Activated naive CD8-positive, alpha-beta T cell treated with anti-CD3 and anti-CD28 coated beads for 36 hours (primary cell): Measurements from ENCODE around the gene FUT2. TPM values are rescaled to one million over a fixed set of nuclear protein-coding genes. Genes with fewer than 3 reads are reported as not detected.
"Not testable (repeated sequence)": the region's sequence is repeated elsewhere in the genome, so short reads cannot be mapped to it uniquely, and the experiment has no call there.

Experiments used
- DNase-seq: peaks from one replicate; pipeline ENCODE4 v3.0.0; 2021
- H3K27ac Mint-ChIP-seq: one replicate; pipeline ENCODE4 v1.8.0; 2022; ENCODE audit warnings: mild to moderate bottlenecking, moderate library complexity, mixed read lengths
- H3K27me3 Mint-ChIP-seq: one replicate; pipeline ENCODE4 v1.8.0; 2022; ENCODE audit warnings: mild to moderate bottlenecking, mixed read lengths
- H3K36me3 Mint-ChIP-seq: one replicate; pipeline ENCODE4 v1.8.0; 2021; ENCODE audit warnings: mild to moderate bottlenecking, mixed read lengths
- H3K4me1 Mint-ChIP-seq: one replicate; pipeline ENCODE4 v1.8.0; 2021; ENCODE audit warnings: mixed read lengths
- H3K4me3 Mint-ChIP-seq: one replicate; pipeline ENCODE4 v1.8.0; 2022; ENCODE audit warnings: mild to moderate bottlenecking, moderate library complexity, mixed read lengths
- H3K9me3 Mint-ChIP-seq: one replicate; pipeline ENCODE4 v1.8.0; 2022; ENCODE audit warnings: mixed read lengths
- total RNA-seq, 2 experiments: library from RNA; stranded (reverse); gene quantifications; one replicate each; pipeline ENCODE4 v1.2.3, GENCODE V29; 2021

The FUT2 gene
- total RNA-seq, 2 experiments from 2014 or later: not detected

- Mint-ChIP-seq H3K27me3 (no peaks in the 10 kb centered on the region), H3K27ac (no peak overlapping the region), H3K4me3 (no peak overlapping the region), H3K4me1 (peaks cover 13% of the 10 kb centered on the region), H3K36me3 (peaks cover 14% of the 10 kb centered on the region), H3K9me3 (peaks cover 6% of the 10 kb centered on the region)
- DNase-seq: no peak
These were observed 15.4 kb downstream of the FUT2 start for GRCh38 chr19:48711106-48711662.

GRCh38 chr19:48713041-48713863 is 17.5 kb downstream of the FUT2 start:
- Mint-ChIP-seq H3K27ac (no peak overlapping the region), H3K4me1 (peaks cover 13% of the 10 kb centered on the region), H3K4me3 (peak overlapping the region; percentile 86), H3K27me3 (no peaks in the 10 kb centered on the region), H3K36me3 (peaks cover 11% of the 10 kb centered on the region), H3K9me3 (peaks cover 6% of the 10 kb centered on the region)
- DNase-seq: no peak

GRCh38 chr19:48713864-48714755 is 18.3 kb downstream of the FUT2 start:
- Mint-ChIP-seq H3K9me3 (peaks cover 6% of the 10 kb centered on the region), H3K4me1 (peaks cover 13% of the 10 kb centered on the region), H3K27me3 (no peaks in the 10 kb centered on the region), H3K36me3 (peaks cover 11% of the 10 kb centered on the region), H3K27ac (peak overlapping the region; percentile 87), H3K4me3 (peak overlapping the region; percentile 86)
- peak; percentile 99 for DNase-seq

DNA sequence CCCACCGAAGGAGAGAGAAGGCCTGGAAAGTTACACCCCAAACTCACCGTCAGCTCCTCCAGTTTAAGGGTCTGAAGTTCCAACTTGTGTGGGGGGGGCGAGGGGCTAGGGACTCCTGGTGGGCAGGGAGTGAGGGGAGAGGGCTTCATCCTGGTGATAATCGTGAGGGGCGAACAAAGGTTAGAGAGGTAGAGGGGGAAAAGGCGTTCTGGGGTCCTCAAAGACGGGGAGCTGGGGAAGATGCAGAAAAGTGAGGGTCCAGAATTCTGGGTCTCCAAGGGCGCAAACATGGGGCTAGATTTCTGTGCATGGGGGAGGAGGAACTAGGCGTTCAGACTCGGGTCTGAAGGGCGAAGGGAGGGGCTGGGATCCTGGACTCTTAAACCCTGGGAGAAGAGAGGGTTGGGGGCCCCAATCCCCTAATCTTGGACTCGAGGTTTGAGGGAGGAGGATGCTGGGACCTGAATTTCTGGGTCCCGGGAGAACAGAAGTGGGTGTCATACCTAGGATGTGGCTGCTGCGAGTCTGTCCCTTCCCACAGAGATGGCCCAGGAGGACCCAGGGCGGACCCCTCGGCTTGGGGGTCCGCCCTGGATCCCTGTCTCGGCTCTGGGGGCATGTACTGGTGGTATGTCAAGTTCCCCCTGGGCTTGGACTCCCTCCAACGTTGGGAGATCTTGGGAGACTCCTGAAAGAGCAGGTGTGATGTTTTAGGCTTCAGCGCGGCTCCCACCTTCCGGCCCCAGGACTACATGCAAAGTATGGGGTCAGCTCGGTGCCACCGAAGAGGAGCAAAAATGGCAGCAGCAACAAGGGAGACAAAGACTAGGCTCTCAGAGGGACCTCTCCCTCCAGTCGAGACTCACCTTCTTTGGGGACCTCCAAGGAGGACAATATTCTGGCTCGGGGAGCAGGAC is 19.2 kb downstream of the FUT2 start:
- Mint-ChIP-seq H3K36me3 (peaks cover 11% of the 10 kb centered on the region), H3K4me3 (peak overlapping the region; percentile 86), H3K4me1 (peaks cover 13% of the 10 kb centered on the region), H3K27ac (peak overlapping the region; percentile 87), H3K27me3 (no peaks in the 10 kb centered on the region), H3K9me3 (peaks cover 6% of the 10 kb centered on the region)
- no peak for DNase-seq

DNA sequence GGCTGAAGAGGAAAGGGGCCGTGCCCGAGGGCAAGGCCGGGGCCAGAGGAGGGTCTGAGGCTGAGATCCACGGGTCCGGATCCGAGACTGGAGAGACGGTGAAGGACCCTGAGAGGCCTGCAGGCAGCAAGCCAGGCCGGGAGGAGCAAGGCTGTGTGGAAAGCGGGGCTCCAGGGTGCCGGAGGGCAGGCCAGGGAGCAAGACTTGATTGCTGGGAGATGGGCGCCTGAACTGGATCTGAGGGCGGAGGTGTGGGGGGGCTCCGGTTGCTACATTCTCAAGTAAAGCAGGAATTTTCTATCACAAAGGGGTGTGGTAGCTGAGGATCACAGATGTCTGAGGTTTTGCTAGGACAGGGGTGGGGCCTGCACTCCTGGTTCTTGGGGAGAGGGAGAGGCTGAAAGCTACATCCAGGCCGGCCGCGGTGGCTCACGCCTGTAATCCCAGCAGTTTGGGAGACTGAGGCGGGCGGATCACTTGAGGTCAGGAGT is 20.0 kb downstream of the FUT2 start:
- no peak for DNase-seq
- H3K4me3 Mint-ChIP-seq: no peak overlapping the region
- no peak overlapping the region for H3K27ac Mint-ChIP-seq
- H3K27me3 Mint-ChIP-seq: no peaks in the 10 kb centered on the region
- H3K9me3 Mint-ChIP-seq: peaks cover 6% of the 10 kb centered on the region
- peaks cover 16% of the 10 kb centered on the region for H3K4me1 Mint-ChIP-seq
- H3K36me3 Mint-ChIP-seq: peaks cover 11% of the 10 kb centered on the region

GRCh38 chr19:48716562-48717291 is 21.0 kb downstream of the FUT2 start:
- H3K4me1 Mint-ChIP-seq: peaks cover 21% of the 10 kb centered on the region
- no peaks in the 10 kb centered on the region for H3K27me3 Mint-ChIP-seq
- peaks cover 2% of the 10 kb centered on the region for H3K9me3 Mint-ChIP-seq
- H3K36me3 Mint-ChIP-seq: peaks cover 7% of the 10 kb centered on the region
- DNase-seq: no peak
- H3K27ac Mint-ChIP-seq: no peak overlapping the region
- no peak overlapping the region for H3K4me3 Mint-ChIP-seq

GRCh38 chr19:48718106-48718505 is 22.3 kb downstream of the FUT2 start:
- not testable (repeated sequence) for H3K27ac Mint-ChIP-seq, H3K4me3 Mint-ChIP-seq, H3K27me3 Mint-ChIP-seq, H3K36me3 Mint-ChIP-seq, DNase-seq, H3K9me3 Mint-ChIP-seq
- peaks cover 17% of the 10 kb centered on the region for H3K4me1 Mint-ChIP-seq

DNA sequence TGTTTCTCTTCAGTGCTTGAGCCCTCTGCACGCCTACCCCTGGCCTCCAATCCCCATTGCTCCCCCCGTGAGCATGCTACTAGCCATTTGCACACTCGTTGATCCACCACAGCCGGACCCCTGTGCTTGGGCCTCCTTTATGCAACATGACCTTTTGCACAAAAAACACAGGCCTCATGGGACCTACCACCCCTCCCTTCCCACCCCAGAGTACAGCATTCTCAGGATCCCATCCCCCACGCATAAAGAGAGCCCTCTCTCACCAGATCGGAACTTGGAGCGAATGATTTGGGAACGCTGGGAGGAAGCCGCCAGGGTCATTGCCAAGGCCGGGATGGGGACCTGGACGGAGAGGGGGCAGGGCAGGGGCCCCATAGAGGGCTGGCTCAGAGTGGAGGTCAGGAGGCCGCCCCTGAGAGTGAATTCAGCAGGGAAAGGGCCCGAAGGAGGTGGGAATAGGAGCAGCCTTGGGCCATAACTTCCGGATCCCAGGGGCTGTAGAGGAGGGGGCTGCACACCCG is 23.0 kb downstream of the FUT2 start:
- DNase-seq: no peak
- H3K36me3 Mint-ChIP-seq: no peaks in the 10 kb centered on the region
- H3K27me3 Mint-ChIP-seq: no peaks in the 10 kb centered on the region
- H3K4me3 Mint-ChIP-seq: no peak overlapping the region
- H3K9me3 Mint-ChIP-seq: no peaks in the 10 kb centered on the region
- H3K4me1 Mint-ChIP-seq: peaks cover 15% of the 10 kb centered on the region
- no peak overlapping the region for H3K27ac Mint-ChIP-seq

DNA sequence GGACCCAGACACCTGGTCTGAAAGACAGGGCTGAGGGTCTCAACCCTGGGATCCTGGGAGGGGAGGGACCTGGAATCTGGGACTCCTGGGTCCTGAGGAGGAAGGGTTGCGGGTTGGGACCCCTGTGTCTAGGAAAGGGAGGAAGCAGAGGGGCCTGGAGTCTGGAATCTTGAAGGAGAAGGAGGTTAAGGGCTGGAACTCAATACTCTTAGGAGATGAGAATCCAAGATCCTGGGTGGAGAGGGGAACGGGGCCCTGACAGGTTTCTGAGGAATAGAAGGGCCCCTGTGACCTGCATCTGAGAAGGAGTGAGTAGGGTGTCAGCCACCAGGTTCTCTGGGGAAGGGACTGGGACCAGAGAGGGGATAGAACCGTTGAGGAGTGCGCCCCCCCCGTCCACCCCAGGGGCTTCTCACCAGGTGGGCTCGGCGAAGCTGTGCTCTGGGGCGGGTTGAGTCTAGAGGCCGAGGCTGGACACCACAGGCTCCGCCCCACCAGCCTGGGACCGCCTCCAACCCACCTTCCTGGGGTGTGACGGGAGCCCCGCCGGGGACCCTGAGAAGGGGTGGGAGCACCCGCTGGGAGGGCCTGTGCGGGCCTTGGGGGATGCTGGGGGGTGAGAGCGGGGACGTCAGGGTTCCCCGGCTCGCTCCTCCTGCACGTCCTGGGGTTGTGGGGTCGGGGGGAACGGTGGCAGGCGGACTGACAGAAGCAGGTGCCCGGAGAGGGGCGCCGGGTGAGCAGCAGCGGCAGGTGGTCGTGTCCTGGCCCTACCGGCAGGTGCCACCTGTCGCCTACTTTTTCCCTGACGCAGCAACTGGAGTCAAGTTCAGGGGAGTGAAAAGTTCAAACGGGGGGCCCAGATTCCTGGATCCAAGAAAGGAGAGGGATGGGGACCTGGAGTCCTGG is 23.7 kb downstream of the FUT2 start, which contains the start of gene MAMSTR:
Gene MAMSTR, minus strand, starts transcription at position 463 of the 909 bp plus-strand sequence. CDS start 694 bp downstream, outside the sequence.
- H3K27ac Mint-ChIP-seq: peak within 1 kb of the TSS; percentile 8
- H3K27me3 Mint-ChIP-seq: no peaks in the 10 kb centered on the region
- H3K4me3 Mint-ChIP-seq: peak within 1 kb of the TSS; percentile 96
- DNase-seq: no peak
- H3K9me3 Mint-ChIP-seq: no peaks in the 10 kb centered on the region
- no peaks in the 10 kb centered on the region for H3K36me3 Mint-ChIP-seq
- H3K4me1 Mint-ChIP-seq: peaks cover 13% of the 10 kb centered on the region

- DNase-seq: no peak
- H3K36me3 Mint-ChIP-seq: peaks cover 5% of the 10 kb centered on the region
- H3K27ac Mint-ChIP-seq: peak overlapping the region; percentile 8
- H3K4me3 Mint-ChIP-seq: peak overlapping the region; percentile 96
- H3K4me1 Mint-ChIP-seq: peaks cover 14% of the 10 kb centered on the region
- H3K27me3 Mint-ChIP-seq: no peaks in the 10 kb centered on the region
- H3K9me3 Mint-ChIP-seq: peaks cover 4% of the 10 kb centered on the region
These were observed 24.5 kb downstream of the FUT2 start for GRCh38 chr19:48720251-48720612.

DNA sequence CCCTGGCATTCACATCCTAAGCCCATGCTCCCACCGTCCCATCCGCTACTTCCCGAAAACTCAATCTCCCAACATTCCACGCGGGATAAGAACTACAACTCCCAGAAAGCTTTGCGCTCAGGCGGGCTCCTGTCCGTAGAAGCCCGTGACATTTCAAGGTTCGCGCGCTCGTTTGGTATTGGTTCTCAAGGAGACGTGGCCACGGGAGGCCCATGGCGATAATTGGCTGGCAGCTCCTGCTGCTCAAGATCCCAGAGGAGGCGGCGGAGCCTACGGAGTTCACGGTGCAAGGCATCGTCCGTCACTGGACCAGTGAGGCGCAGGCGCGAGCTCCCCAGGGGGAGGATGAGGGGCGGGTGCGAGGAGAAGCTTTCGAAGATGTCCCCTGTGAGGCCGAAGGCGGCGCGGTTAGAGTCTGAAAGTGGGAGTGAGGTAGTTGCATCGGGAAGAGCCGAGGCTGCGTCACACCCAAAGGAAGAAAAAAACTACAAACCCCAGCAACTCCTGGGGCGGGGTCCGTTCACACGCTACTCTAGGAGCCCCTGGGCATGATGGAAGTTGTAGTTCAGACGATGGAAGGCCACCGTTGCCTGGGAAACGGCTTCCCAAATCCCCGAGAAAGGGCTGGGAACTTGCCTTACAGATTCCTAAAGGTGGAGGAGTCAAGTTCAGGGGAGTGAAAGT is 25.0 kb downstream of the FUT2 start:
- Mint-ChIP-seq H3K4me3 (peak overlapping the region; percentile 96), H3K9me3 (peaks cover 8% of the 10 kb centered on the region)

DNA sequence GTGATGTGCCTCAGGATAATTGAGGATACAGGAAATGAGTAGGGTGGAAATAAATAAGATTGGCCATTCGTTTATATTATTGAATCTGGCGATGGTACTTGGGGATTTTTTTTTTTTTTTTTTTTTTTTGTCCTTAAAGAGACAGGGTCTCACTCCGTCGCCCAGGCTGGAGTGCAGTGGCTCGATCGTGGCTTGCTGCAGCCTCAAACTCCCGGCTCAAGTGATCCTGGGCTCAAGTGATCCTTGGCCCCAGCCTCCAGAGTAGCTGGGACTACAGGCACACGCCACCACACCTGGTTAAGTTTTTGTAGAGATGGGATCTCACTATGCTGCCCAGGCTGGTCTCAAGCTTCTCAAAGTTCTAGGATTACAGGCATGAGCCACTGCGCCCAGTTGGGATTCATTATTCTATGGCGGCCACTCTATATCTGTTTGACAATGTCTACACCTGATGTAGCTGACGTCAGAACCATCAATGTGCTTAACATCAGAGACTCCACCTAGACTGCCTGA is 26.5 kb downstream of the FUT2 start:
- no peaks in the 10 kb centered on the region for H3K27me3 Mint-ChIP-seq
- no peak for DNase-seq
- H3K4me1 Mint-ChIP-seq: peaks cover 23% of the 10 kb centered on the region
- H3K27ac Mint-ChIP-seq: no peak overlapping the region
- peaks cover 21% of the 10 kb centered on the region for H3K36me3 Mint-ChIP-seq
- H3K4me3 Mint-ChIP-seq: no peak overlapping the region
- H3K9me3 Mint-ChIP-seq: peaks cover 14% of the 10 kb centered on the region

More for the DNA sequence above, 25.0 kb downstream of the FUT2 start:
- Mint-ChIP-seq H3K4me1 (peaks cover 19% of the 10 kb centered on the region), H3K27me3 (no peaks in the 10 kb centered on the region), H3K36me3 (peaks cover 10% of the 10 kb centered on the region), H3K27ac (peak overlapping the region; percentile 99)
- DNase-seq: peak; percentile 92
